ENCODE results near the gene ROR2. TPM values are rescaled to one million over a fixed set of nuclear protein-coding genes. Genes with fewer than 3 reads are reported as not detected.

Gene ROR2
- total and polyA plus RNA-seq, 2 of the 13 experiments (the other 11 are each of a cell fraction or from before 2014, with no cell fraction given): not detected

DNA sequence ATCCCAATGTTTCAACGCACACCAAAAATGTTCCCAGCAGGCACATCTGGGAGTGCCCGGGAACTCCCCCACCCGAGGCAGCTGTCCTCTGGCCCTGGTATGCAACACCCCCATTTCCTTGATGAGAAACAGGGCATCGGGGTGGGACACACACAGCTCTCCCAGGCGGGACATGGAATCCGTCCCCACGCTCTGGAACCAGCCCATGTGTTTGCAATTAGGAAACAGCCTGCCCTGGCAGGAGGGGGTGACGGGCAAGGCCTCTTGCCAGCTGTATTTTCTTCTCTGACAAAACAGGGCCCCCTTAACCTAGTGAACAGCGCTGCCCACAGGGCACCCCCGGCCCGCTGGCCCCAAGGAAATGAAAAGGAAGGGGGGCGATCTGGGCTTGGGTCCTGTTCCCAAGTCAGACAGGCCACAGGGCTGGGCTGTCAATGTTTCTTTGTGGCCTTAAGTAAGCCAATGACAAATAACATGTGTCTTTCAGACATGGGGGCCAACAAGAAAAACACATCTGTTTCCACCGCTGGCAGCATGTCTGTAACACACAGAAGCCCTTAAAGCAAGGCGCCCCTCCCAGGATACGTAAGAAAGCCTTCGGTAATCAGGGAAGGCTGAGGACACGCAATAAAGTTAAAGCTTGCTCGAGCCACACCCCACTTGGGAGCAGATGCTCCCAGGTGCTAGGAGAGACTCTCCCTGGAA is 125.3 kb downstream of the ROR2 start:
- 32% methylated on average over 15 of the region's 18 CpGs for WGBS (ENCODE audit: low lambda C conversion rate)
- no peak overlapping the region for H3K4me2 ChIP-seq (ENCODE audit: low read depth, low read length)
- no peak overlapping the region for H2AFZ ChIP-seq (ENCODE audit: low read length)
- no peak overlapping the region for H3K27ac ChIP-seq (ENCODE audit: extremely low read length, insufficient read depth, low read length)
- no peaks in the 10 kb centered on the region for H4K20me1 ChIP-seq (ENCODE audit: insufficient read depth, low read length)
- in situ Hi-C loops (cut with HindIII; ENCODE audit: extremely low pct_ligation_motif_present, low pct_unique_long_range_greater_than_20kb): no loop called here
- no peaks in the 10 kb centered on the region for H3K36me3 ChIP-seq (replicated peaks in 1 of 2; ENCODE audit: control insufficient read depth in 1 of 2, insufficient read depth in 2 of 2, low read length in 2 of 2)
- FAIRE-seq: no peak
- H3K79me2 ChIP-seq (ENCODE audit: insufficient read depth, low read length): no peaks in the 10 kb centered on the region
- POLR2A ChIA-PET: no interaction called here
- peaks cover 0 to 37% of the 10 kb centered on the region in 2 experiments; a peak in 3 of 5 replicates for H3K27me3 ChIP-seq (ENCODE audit: control insufficient read depth in 1 of 2, insufficient read depth in 2 of 2, low read length in 2 of 2)
- CTCF ChIA-PET (ENCODE audit: low intra/inter-chr PET ratio, low total read pairs): no interaction called here
- no peaks in the 10 kb centered on the region for H3K4me1 ChIP-seq (ENCODE audit: insufficient read depth, low read length)
- ATAC-seq: no peak
- H3K4me3 ChIP-seq (replicated peaks in 1 of 3; ENCODE audit: insufficient read depth in 1 of 3, low read depth in 2 of 3, low read length in 3 of 3): no peak overlapping the region
- TF ChIP-seq ZEB1 (IDR thresholded peaks at IDR 0.05; ENCODE audit: insufficient replicate concordance, low read depth) (no peak), NFRKB (IDR thresholded peaks at IDR 0.05) (no peak), ZNF616 (CRISPR knock-in tag; IDR thresholded peaks at IDR 0.05; ENCODE audit: low read depth) (no peak), CCDC6 (CRISPR knock-in tag; IDR thresholded peaks at IDR 0.05) (no peak), STAG1 (CRISPR knock-in tag; IDR thresholded peaks at IDR 0.05) (no peak), CERS6 (CRISPR knock-in tag; IDR thresholded peaks at IDR 0.05) (no peak), KMT2A (CRISPR knock-in tag; IDR thresholded peaks at IDR 0.05) (no peak), SCMH1 (CRISPR knock-in tag; IDR thresholded peaks at IDR 0.05; ENCODE audit: borderline replicate concordance) (no peak), KDM3A (CRISPR knock-in tag; IDR thresholded peaks at IDR 0.05; ENCODE audit: low read depth) (no peak), ZBTB42 (CRISPR knock-in tag; IDR thresholded peaks at IDR 0.05) (no peak), TARDBP (CRISPR knock-in tag; IDR thresholded peaks at IDR 0.05) (no peak), ZNF570 (CRISPR knock-in tag; IDR thresholded peaks at IDR 0.05; ENCODE audit: borderline replicate concordance) (no peak)
- TF ChIP-seq, protein P1, sequence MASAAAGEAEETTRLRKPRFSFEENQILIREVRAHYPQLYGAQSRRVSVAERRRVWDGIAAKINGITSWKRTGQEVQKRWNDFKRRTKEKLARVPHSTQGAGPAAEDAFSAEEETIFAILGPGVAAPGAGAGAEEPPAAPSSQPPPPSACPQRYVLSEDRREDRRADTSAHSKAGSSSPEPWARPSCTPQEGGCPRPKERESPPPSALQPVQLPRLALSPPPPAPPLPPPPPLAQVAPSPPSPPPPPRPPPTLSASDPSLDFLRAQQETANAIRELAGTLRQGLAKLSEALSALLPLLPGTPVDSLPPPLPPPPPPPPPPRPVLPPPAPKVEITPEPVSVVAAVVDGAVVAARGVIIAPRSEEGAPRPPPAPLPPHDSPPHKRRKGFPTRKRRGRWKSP (CRISPR knock-in tag; IDR thresholded peaks at IDR 0.05): no peak
- TF ChIP-seq, protein P2, sequence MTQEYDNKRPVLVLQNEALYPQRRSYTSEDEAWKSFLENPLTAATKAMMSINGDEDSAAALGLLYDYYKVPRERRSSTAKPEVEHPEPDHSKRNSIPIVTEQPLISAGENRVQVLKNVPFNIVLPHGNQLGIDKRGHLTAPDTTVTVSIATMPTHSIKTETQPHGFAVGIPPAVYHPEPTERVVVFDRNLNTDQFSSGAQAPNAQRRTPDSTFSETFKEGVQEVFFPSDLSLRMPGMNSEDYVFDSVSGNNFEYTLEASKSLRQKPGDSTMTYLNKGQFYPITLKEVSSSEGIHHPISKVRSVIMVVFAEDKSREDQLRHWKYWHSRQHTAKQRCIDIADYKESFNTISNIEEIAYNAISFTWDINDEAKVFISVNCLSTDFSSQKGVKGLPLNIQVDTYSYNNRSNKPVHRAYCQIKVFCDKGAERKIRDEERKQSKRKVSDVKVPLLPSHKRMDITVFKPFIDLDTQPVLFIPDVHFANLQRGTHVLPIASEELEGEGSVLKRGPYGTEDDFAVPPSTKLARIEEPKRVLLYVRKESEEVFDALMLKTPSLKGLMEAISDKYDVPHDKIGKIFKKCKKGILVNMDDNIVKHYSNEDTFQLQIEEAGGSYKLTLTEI (CRISPR knock-in tag; conservative IDR thresholded peaks at IDR 0.05): no peak
- BruUV-seq (replicated peaks): no TSS peak
- no peak for DNase-seq (ENCODE audit: low spot score)
- intact Hi-C loops (cut with micrococcal nuclease; ENCODE audit: unreplicated experiment): no loop called here
- no peak overlapping the region for H3K9ac ChIP-seq (ENCODE audit: insufficient read depth, low read depth, low read length)
- H3K9me3 ChIP-seq (ENCODE audit: low read length): no peaks in the 10 kb centered on the region
